GM08714 (cell line): ENCODE data around the gene SERPINB3.
"Not testable (repeated sequence)": the region's sequence is repeated elsewhere in the genome, so short reads cannot be mapped to it uniquely, and the experiment has no call there.

Experiments
- H3K4me3 ChIP-seq: fragments of 200-500 bp; sonication (Bioruptor generic); 2 replicates; pipeline ENCODE4 v1.5.1; 2014; ENCODE audit warnings: mild to moderate bottlenecking, low read length, inconsistent platforms
- ZNF274 ChIP-seq: IDR thresholded peaks from 2 replicates; pipeline ENCODE4 v1.6.1; 2012; ENCODE audit warnings: mild to moderate bottlenecking, low read depth, low read length

Gene SERPINB3

DNA sequence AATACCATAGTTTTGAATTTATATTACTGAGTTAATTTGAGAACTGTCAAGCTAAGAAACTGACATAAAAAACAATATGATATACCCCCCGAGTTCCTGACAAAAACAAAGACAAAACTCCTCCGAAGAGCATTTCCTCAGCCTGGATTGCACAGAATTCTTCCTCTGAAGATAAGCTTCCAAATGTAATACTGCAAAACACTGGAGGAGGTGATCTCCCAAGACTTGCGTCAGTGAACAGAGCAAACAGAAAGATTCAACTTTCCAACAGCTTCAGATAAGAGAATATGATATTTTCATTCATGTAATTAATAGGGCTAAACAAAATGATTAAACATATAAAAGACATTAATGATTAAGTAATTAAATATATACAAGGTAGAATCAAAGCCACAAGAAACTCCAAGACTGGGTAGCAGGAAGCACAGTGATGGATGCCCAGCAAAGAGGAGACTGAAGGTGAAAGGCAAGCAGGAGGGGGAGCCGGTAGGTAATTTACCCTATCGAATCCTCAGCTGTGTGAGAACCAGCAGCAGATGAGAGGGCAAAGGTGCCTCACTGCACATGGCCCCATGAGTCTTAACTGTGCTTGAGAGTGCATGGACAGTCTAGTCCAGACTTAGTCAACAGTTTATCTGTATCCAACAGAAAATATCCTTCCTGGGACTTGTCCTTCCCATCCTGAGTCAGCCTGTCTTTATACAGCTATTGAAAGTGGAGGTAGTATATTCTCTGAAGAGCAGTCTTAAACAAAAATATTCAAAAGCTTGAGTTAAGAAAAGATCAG lies 18.3 kb upstream of the SERPINB3 start:
- TF ChIP-seq ZNF274 = no peak

DNA sequence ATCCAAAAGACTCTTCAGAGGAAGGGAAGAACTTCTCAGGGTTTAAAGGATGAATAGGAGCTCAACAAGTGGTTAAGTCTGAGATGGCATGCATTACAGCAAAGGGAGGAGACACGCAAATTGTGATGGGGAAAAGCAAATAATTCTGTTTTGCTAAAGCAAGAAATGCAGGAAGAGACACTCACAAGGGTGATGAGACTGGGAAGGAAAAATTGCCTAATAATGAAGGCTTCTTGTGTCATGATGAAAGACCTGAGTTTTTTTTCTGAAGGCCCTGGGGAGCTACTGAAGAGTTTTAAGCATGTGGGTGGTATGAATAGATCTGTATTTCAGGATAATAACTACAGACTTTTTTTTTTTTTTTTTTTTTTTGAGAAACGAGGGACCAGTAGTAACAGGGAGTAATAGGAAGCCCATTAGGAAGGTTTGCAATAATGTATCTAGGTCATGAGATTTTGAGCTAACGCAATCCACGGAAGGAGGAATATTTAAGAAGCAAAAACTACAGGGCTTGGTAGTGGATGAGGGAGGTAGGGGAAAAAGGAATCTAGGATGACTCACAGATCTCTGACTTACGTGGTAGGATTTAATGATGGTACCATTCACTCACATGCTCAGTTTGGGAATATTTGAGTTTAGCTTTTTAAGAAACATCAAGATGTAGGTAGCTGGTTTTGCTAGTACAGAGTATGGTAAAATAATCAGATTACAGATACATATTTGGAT lies 16.0 kb upstream of the SERPINB3 start:
- no peak overlapping the region for H3K4me3 ChIP-seq
- TF ChIP-seq ZNF274 = no peak

More for the DNA sequence above, 18.3 kb upstream of the SERPINB3 start:
- H3K4me3 ChIP-seq = no peak overlapping the region

DNA sequence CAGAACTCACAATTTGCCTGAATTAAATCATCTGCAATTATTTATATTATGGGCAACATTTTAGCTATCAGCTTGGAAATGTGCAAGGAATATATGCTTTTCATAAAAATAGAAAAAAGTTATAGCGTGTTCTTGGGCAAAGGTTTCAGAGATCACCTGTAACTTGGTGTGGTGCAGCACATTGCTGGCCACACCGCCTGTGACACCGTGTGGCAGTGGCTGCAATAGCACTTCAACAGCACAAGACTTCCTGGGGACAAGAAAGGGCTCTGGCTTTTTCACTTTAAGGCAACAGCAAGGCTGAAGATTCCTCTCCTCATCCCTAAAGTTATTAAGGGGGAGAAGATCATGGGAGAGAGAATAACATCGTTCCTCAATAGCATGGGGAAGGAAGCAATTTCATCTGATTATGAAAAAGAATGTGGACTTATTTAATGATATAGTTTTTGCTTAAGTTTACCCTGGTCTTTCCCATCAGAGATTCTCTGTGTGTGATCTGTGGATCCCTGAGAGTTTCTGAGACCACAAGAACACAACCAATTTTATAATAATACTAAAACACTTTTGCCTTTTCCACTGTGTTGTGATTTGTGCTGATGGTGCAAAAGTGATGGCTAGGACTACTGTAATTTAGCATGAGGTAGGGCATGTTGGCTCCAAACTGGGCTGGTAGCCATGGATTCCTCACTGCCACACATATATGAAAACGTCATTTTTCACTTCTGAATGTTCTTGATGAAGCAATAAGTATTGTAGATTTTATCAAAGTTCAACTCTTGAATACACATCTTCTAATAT lies 15.0 kb upstream of the SERPINB3 start:
- H3K4me3 ChIP-seq = no peak overlapping the region
- no peak for TF ChIP-seq ZNF274

DNA sequence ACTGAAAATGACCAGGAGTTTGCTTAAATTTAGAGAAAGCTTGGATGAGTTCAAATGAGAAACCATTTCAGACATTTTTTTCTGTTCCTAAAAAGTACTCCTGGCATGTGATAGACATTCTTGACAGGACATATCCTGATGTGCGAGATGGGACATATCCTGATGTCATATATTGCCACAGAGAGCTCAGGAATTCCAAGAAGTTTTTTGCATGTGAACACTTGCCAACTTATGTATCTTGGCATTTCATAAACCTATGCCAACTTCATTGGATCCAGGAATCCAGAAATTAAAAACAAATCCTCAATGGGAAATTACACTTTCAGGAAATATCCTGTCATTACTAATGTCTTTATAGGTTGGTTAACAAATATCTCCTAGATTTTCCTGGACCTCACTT lies 2.9 kb upstream of the SERPINB3 start:
- no peak overlapping the region for H3K4me3 ChIP-seq
- TF ChIP-seq ZNF274 = no peak

DNA sequence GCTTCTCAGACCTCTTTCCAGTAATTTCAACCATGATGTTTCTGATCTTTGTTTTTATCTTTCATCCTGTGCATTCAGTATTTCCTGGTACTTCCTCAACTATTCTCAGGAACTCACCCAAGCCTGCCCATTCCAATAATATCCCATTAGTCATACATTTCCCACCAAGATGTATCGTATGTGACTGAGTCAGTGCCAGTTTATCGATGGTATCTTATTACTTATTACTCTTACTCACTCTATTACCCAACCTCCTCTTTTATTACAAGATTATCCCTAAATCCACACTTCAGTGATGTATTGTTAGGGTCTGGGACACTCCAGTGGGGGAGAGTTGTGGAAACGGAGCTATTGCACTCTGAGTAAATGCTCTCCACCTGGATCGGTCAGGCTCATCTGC lies 2.8 kb downstream of the SERPINB3 start:
- not testable (repeated sequence) for H3K4me3 ChIP-seq

DNA sequence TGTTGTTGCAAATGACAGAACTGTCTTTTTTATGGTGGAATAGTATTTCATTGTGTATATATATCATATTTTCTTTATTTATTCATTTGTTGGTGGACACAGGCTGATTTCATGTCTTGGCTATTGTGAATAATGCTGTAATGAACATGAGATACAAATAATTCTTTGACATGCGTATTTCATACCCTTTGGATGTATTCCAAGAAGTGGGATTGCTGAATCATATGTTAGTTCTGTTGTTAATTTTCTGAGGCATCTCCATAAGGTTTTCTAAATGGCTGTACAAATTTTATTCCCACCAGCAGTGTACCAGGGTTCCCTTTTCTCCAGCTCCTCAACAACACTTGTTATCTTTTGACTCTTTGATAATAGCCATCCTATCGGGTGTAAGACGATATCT lies 11.4 kb downstream of the SERPINB3 start:
- H3K4me3 ChIP-seq = not testable (repeated sequence)

DNA sequence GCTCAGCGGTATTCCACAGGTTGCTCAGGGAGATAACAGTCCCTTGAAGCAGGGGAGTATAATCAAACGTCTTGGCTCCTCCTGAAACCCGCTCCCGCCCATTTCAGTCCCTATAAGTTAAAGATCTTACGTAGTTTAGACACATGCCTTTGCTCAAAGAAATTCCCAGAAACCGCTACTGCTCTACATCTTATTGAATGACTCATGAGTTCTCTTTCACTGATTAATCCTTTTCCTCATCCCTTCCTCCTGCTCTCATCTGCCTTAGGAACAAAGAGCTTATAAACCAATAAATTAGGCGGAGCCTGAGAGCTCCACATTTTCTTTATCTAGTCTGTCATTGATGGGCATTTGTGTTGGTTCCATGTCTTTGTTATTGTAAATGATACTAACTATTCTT lies 13.5 kb downstream of the SERPINB3 start:
- TF ChIP-seq ZNF274 = no peak
- no peak overlapping the region for H3K4me3 ChIP-seq

DNA sequence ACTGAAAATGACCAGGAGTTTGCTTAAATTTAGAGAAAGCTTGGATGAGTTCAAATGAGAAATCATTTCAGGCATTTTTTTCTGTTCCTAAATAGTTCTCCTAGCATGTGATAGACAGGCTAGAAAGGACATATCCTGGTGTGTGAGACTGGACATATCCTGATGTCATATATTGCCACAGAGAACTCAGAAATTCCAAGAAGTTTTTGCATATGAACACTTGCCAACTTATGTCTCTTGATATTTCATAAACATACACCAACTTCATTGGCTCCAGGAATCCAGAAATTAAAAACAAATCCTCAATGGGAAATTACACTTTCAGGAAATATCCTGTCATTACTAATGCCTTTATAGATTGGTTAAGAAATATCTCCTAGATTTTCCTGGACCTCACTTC lies 14.8 kb downstream of the SERPINB3 start:
- no peak for TF ChIP-seq ZNF274
- no peak overlapping the region for H3K4me3 ChIP-seq

DNA sequence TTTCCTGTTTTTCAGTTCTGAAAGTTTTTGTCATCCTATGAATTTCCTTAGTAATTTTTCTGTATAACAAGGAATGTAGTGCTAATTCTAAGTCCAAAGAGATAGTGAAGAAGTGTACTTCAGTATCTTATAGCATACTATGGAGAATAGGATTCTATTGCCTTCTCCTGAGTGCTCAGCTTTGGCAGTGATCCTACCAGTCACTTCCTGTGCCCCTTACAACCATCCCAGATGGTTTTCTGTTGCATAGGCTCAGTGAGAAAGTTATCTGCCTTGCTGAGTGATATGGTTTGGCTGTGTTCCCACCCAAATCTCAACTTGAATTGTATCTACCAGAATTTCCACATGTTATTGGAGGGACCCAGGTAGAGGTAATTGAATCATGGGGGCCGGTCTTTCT lies 17.0 kb downstream of the SERPINB3 start:
- H3K4me3 ChIP-seq = not testable (repeated sequence)

DNA sequence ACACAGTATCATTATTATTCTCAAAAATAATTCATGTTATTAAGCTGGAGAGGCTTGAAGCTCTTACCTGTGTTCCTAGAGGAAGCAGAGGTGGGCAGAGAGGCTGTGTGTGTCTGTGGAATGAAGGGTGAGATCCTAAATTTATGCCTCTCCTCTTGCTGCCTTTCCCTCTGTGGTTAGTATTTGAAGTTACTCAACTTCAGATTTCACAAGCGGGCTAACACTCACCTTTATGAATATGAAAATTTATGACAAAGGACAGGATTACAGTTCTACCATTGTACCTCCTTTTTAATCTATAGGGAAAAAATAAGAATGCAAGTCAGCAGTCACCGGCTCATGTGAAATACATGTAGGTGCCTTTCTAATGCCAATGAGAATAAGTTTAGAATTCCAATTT lies 17.6 kb downstream of the SERPINB3 start, which contains the start of gene SERPINB4:
Gene SERPINB4, minus strand, starts transcription at position 115 of the 400 bp plus-strand sequence. CDS start 679 bp downstream, outside the sequence.
- not testable (repeated sequence) for H3K4me3 ChIP-seq

DNA sequence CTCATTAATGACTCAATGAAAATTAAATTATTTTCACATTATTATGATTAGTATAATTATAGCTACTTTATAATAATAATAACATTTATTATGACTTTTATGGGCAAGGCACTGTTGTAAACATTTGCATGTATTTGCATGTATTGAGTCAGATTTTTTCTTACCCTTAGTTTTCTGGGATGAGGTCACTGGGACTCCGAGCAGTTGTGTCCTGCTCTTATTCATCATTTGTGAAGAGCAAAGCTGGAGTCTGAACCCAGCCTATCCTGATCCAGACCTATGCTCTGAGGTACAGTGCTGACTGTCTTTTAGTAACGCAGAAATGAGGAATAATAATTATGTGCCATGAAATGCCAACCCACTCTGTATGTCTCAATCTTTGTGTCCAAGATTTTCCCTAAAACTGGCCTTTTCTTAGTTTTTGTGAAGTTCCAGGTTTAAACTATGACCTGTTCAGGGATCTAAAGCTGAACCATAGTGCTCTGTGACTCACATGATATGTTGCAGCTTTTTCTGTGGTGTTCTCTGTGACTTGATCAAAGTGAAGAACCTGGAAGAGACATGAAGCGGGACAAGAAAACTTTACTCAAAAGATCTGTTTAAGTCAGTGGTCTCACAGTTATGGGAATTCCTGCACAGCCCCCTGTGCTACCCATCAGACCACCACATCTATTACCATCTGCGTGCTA lies 18.9 kb downstream of the SERPINB3 start:
- H3K4me3 ChIP-seq = not testable (repeated sequence)

DNA sequence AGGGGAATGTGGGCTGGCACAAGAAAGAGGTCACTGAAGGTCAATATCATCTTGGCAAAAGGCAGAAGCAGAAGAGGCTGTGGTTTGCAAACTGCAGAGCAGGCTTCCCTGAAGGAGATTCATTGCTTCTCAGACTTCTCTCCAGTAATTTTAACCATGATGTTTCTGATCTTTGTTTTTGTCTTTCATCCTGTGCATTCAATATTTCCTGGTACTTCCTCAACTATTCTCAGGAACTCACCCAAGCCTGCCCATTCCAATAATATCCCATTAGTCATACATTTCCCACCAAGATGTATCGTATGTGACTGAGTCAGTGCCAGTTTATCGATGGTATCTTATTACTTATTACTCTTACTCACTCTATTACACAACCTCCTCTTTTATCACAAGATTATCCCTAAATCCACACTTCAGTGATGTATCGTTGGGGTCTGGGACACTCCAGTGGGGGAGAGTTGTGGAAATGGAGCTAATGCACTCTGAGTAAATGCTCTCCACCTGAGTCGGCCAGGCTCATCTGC lies 20.5 kb downstream of the SERPINB3 start:
- not testable (repeated sequence) for H3K4me3 ChIP-seq

DNA sequence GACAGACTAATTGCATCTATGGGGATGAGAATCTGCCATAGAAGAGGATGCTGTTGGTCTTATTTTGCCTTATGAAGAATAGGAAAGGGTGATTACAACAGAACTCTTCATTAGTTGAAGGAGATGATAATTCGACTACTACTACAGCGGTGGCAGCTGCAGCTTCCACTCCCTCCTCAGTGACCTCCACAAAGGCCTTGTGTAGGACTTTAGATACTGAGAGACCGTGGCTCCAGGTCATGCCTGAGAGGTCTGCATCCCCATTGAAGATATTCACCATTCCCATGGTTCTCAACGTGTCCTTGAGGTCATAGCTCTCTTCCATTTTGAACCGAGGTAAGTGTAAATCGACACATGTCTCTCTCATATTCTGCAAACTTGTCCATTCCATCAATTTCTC lies 24.0 kb downstream of the SERPINB3 start:
- H3K4me3 ChIP-seq = no peak overlapping the region
- TF ChIP-seq ZNF274 = no peak

DNA sequence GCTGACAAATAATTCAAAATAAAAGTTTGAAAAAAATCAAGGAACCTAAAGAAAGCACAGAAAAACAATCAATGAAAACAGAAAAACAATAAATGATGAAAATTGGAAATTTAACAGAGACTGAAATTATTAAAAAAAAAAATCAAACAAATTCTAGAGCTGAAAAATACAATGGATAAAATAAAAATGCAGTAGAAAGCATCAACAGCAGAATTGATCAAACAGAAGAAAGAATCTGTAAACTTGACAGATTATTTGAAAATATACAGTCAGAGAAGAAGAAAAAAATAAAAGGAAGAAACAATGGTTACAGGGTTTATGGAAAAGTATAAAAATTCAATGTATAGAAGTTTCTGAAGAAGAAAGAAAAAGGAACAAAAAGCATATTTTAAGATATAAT lies 33.9 kb downstream of the SERPINB3 start:
- H3K4me3 ChIP-seq = no peak overlapping the region
- TF ChIP-seq ZNF274 = no peak
